ENCODE results near the gene STK25.

The STK25 gene

GRCh38 chr2:241545523-241546473, 37.4 kb upstream of the STK25 start:
- TF ChIP-seq GATA2 (IDR thresholded peaks at IDR 0.05; ENCODE audit: low read depth, low read length) (no peak), GATA3 (IDR thresholded peaks at IDR 0.05; ENCODE audit: low read depth, low read length) (no peak)

DNA sequence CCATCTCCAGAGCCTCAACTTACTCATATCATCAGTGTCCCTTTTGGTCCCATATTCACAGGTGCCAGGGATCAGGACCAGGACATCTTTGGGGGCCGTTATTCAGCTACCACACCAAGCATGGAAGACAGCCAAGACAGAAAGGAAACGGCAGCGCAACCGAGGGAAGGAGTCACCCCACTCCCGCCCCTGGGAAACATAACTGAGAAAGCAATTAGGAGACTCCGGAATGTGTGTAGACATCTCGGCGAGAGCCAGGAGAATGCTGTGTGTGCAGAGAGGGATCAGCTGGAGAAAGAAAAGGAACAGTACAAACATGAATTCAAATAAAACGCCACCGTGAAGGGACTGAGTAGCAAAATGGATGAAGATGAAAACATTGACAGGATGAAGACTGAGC, 36.7 kb upstream of the STK25 start:
- TF ChIP-seq GATA3 (IDR thresholded peaks at IDR 0.05; ENCODE audit: low read depth, low read length) (no peak), GATA2 (IDR thresholded peaks at IDR 0.05; ENCODE audit: low read depth, low read length) (no peak)

DNA sequence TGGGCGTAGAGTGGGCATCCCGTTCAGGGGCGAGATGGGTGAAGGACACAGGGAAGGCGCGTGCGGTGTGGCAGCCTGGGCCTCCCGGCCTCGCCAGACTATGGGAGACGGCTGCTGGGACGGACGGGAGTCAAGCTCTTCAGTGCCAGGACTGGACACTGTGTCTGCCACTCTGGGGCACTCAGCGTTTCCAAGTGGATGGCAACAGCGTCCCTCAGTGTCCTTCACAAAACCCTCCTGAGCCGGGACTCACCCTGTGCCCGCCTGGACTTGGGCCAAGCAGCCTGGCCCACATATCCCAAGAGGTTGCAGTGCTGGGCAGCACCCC, 33.9 kb upstream of the STK25 start:
- TF ChIP-seq GATA2 (IDR thresholded peaks at IDR 0.05; ENCODE audit: low read depth, low read length), result no peak
- no peak for TF ChIP-seq GATA3 (IDR thresholded peaks at IDR 0.05; ENCODE audit: low read depth, low read length)

DNA sequence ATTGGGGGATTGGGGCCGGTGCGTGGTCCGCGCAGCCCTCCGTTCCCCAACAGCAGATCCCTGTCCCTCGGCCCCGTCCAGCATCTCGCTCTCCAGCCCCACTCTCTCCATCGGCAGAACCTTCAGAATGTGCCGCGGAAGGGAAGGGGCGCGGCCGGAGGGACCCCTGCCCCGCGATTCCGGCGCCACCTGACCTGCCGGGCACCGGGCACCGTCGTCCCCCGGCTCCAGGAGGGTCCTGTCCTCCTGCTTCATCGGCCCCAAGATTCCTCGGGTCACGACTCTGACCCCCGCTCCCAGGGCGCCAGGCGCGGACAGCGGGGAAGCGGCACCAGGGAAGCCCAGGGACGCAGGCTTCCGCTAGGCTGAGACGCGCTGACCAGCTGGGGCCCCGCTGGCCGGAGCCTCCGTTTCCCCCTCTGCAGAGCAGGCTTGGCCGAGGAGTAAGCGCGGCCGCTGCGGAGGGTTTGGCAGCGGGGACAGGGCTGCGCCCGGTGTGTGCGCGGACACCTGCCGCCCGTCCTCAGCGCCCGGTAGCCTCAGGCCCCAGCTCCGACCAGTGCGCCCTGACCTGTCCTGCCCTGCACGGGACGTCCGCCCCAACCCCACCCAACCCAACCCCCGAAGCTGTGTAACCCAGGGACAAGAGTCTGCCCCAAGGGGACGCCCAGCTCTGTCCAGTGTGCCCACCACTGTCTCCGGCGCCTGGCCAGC, 33.3 kb upstream of the STK25 start:
- TF ChIP-seq GATA2 (IDR thresholded peaks at IDR 0.05; ENCODE audit: low read depth, low read length) (no peak), GATA3 (IDR thresholded peaks at IDR 0.05; ENCODE audit: low read depth, low read length) (no peak)

DNA sequence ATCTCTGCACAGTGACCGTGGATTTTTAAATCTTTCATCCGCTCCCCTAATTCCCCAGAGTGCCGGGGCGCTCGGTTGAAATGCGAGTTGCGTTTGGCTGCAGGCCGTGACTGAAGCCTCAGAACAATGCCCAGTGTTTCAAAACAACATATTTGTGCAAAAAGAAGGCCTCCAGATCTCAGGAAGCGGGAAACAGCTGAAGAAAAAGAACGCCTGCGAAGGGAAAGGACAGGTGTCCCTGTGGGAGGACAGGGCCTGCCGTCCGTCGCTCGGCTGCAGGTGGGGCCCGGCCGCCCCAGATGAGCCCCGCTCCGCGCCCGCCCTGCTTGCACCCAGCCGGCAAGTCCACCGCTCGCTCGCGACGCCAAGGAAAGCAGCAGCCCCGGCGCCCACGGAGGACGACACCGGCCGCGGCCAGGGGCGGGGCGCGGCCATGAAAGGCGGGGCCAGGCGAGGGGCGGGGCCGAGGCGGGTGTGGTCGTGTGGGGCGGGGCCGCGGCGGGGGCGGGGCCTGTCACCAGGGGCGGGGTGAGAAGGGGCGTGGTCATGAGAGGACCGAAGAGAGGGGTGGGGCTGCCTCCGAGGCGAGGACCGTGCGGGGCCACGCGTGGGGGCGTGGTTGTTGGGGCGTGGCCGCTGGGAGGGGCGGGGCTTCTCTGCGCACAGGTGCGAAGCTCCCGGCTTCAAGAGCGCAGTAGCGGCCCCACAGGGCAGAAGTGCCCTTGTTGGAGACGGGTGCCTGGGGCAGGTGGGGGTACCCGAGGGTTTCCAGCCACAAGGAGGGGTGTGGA, 32.6 kb upstream of the STK25 start:
- TF ChIP-seq GATA2 (IDR thresholded peaks at IDR 0.05; ENCODE audit: low read depth, low read length), result no peak
- TF ChIP-seq GATA3 (IDR thresholded peaks at IDR 0.05; ENCODE audit: low read depth, low read length), result no peak

DNA sequence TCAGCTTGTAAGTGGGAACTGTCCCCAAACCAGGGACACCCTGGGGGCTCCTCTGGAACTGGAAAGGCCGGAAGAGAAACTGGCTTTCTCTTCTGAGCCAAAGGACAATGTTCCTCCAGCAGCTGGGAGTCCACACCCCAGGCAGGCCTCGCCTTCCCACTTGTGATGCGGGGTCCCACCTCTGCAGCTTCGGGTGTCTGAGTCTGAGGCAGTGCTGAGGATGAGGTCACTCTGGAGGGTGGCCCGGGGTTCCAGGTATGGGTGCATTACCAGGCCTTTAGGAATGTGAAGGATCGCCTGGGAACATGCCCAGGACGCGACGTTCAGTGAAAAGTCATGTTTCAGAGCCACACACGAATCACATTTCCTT, 32.0 kb upstream of the STK25 start:
- TF ChIP-seq GATA2 (IDR thresholded peaks at IDR 0.05; ENCODE audit: low read depth, low read length) (no peak), GATA3 (IDR thresholded peaks at IDR 0.05; ENCODE audit: low read depth, low read length) (no peak)

DNA sequence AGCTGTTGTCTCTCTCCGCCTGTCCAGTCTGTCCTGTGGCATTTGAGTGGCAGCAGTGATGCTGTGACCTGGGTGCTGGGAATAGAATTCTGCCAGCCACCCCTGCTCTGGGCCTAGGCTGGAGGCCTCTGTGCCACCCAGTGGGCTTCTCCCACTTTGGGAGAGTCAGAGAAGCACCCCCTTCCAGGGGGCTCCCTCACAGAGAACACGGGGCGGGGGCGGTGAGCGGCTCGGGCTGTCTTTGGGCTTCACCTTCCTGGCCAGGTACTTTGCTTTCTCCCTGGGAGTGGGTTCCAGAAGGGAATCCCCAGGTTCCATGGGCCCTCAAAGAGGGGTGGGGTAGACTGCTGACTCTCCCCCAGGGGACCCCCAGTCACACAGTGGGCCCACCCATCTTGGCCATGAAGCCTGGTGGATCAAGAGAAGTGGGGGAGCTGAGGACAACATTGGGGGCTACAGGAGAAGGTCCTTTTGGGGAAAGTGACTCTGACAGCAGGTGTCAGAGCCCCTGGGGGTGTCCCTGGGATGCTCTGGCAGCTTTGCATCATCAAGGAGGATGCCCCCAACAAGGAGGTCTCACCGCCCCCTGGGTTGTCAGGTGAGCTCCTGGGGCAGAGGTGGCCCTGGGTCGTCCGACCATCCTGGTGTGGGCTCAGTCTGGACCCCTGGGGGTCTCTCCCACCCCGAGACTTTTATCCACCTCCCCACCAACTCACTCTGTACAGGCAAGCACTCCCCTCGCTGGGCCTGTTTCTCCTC, 31.4 kb upstream of the STK25 start:
- TF ChIP-seq GATA2 (IDR thresholded peaks at IDR 0.05; ENCODE audit: low read depth, low read length) (no peak), GATA3 (IDR thresholded peaks at IDR 0.05; ENCODE audit: low read depth, low read length) (no peak)

DNA sequence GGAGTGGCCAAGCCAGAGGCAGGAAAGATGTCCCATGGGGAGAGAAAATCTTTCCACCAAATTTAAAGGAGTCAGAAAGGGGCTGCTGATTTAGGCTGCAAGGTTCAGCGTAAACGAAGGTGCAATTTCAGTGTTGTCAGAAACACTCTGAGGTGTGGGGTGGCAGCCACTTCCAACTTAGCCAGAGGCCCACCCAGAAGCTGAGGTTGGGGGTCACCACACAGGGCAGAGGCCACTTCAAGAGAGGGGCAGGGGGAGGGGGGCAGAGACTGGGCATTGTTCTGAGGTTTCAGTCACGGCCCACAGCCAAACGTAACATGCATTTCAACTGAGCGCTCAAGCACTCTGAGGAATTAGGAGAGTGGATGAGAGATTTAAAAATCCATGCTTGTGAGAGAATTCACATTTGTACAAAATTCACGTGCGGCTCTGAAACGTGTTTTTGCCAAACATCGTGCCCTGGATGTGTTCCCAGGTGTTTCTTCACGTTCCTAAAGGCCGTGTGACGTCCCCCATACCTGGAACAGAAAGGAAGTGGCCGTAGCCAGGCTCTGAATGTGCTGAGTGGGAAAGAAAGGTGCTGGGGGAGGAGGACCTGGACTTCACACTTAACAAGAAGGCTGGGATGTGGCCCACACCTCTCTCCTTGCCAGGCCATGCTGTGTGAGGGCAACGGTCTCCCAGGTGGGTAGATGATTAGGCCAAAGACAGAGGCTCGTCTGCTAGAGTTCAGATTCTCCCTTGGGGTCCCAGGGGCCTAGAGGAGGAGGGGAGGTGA, 30.6 kb upstream of the STK25 start:
- TF ChIP-seq GATA3 (IDR thresholded peaks at IDR 0.05; ENCODE audit: low read depth, low read length), result no peak
- TF ChIP-seq GATA2 (IDR thresholded peaks at IDR 0.05; ENCODE audit: low read depth, low read length), result no peak

- TF ChIP-seq GATA2 (IDR thresholded peaks at IDR 0.05; ENCODE audit: low read depth, low read length) (no peak), GATA3 (IDR thresholded peaks at IDR 0.05; ENCODE audit: low read depth, low read length) (no peak)
Observed at GRCh38 chr2:241535871-241536655, 27.7 kb upstream of the STK25 start.

DNA sequence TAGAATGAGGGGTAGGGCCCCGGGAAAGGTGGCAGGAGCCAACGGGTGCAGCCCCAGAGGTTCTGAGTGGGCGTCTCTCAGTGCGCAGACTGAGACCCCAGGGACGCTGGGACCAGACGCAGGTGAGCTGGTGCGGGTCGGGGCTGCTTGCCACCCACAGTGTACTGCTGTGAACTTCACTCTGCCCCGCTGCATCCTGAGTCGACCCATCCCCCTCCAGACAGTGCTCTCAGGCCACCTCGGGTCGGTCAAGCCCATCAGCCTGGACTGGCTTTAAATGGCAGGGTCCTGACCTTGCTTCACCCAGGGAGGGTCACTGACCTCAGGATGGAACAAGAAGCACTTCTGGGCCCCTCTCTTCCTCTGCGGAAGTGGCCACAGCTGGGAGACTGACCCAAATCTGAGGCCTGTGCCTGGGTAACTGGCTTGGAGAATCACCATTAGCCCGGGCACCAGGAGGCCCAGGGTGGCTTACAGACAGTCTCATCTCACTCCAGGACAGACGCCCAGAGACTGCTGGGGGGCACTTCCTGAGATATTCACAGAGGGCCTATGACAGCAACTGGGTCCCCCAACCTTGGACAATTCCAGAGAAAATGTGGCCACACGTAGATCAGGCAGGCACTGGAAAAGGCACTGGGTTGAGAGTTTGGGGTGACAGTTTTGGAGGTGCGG, 26.5 kb upstream of the STK25 start:
- TF ChIP-seq GATA3 (IDR thresholded peaks at IDR 0.05; ENCODE audit: low read depth, low read length) (no peak), GATA2 (IDR thresholded peaks at IDR 0.05; ENCODE audit: low read depth, low read length) (no peak)

GRCh38 chr2:241534293-241534692, 25.9 kb upstream of the STK25 start:
- no peak for TF ChIP-seq GATA2 (IDR thresholded peaks at IDR 0.05; ENCODE audit: low read depth, low read length)
- TF ChIP-seq GATA3 (IDR thresholded peaks at IDR 0.05; ENCODE audit: low read depth, low read length), result no peak
